Measurements from ENCODE around the gene EFR3B.
"Not testable (repeated sequence)": the region's sequence is repeated elsewhere in the genome, so short reads cannot be mapped to it uniquely, and the experiment has no call there.

EFR3B gene

GRCh38 chr2:25158096-25158852 is 116.4 kb downstream of the EFR3B start:
- DNase-seq, result no peak

DNA sequence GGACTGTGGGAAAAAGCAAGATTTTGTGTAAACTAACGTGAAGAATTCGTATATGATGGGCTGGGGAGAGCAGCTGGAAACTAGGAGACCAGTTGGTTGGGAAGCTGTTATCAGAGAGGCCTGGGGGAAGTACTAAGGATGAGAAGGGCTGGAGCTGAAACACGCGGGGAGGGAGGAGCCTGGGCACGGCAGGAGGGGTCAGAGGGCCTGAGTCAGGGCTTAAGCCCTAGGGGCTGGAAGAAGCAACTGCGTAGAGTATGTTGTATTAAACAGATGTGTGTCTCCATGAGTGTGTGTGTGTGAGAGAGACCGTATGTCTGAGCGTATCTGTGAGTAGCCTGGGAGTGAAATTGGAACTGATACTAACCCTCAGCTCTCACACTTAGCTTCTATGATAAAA is 118.1 kb downstream of the EFR3B start:
- no peak for DNase-seq

- no peak for DNase-seq
These were observed 118.5 kb downstream of the EFR3B start for GRCh38 chr2:25160376-25160775.

DNA sequence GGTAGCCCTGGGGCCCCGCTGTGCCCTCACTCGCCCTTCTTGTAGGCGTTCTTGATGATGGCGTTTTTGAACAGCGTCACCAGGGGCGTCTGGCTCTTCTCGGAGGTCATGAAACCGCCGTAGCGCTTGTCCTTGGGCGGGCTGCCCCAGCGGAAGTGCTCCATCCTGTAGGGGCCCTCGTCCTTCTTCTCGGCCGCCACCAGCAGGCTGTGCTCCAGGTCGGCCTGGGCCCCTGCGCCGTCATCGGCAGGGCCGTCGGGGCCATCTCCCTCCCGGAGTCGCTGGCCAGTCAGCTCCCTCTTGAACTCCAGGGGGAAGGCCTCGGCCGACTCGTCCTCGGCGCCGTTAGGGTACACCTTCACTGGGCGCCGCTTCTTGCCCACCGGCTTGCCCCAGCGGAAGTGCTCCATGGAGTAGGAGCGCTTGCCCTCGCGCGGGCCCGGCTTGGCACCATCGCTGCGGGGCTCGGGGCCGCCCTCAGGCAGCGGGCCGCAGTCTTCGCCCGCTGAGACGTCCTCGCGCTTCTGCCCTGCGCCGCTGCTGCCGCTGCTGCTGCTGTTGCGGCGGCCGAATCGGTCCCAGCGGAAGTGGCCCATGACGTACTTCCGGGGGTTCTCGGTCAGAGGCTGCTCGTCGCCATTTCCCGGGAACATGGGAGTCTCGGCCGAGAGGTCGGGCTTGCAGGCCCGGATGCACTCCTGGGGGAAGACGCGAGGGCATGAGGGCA is 119.3 kb downstream of the EFR3B start:
- peak; percentile 73 to 82 for DNase-seq

- not testable (repeated sequence) for DNase-seq
These were observed 120.2 kb downstream of the EFR3B start for GRCh38 chr2:25162061-25162460.

DNA sequence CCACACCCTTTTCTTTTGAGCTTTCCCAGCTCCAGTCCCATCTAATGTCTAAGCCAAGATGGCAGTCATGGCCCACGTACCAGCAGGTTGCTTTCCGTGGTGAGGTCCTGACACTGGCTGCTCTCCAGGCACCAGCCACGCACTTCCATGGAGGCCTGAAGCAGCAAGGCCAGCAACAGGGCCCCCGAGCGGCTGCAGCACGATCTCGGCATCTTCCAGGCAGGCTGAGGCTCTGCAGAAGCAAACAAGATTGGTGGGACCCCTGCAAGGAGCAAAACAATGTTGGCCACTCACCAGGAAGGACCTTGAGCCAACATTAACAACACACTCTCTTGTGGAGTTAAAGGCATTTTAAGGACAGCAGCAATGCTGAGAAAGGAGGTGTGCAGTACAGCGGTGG is 122.7 kb downstream of the EFR3B start:
- DNase-seq, result no peak

DNA sequence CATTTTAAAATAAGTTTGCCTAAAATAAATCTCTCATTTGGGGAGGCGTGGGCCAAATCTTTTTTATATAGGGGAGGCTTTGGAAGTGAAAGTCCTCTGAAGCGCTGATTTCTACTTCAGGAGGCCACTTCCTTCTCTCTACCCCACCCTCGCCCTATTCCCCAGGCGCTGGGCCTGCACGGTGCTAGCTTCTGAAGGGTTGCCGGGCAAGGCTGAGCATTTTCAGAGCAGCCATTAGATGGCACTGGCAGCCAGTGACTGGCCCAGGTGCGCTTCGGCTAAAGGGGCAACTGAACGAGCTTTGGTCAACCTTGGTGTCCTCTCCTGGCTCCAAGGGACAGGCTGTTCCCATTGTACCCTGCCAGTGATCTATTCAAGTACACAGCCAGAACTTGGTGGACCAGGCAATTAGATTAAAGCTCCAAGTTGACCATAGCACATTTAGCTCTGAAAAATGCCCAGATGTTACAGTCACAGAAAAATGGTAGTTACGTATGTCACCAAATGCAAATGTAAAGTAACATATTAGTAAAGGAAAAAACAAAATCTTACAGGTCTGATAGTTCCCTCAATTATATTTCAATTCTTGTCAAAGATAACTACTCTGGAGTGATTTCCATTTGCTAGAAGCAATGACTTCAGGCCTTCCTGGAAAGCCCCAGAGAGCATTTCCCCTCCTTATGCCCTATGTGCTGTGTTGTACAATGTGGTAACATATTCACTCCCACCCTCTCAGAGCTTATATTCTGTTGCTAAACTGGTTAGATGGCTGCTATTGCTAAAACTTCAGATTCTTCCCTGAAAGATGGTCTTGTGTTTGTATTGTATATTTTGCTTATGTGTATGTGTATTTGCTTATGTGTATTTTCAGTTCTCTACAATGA is 124.4 kb downstream of the EFR3B start:
- peak; percentile 32 to 47 for DNase-seq

- peak; percentile 31 to 32 for DNase-seq
These were observed 126.6 kb downstream of the EFR3B start, which contains the start of gene POMC for GRCh38 chr2:25168256-25169072. POMC (minus strand) TSS chr2:25168580; CDS start chr2:25164772, 3,808 bp downstream.

- no peak for DNase-seq
These were observed 127.2 kb downstream of the EFR3B start for GRCh38 chr2:25169073-25169470.

- no peak for DNase-seq
These were observed 129.0 kb downstream of the EFR3B start for GRCh38 chr2:25170888-25171287.

GRCh38 chr2:25173719-25174118 is 131.8 kb downstream of the EFR3B start:
- DNase-seq, result no peak

DNA sequence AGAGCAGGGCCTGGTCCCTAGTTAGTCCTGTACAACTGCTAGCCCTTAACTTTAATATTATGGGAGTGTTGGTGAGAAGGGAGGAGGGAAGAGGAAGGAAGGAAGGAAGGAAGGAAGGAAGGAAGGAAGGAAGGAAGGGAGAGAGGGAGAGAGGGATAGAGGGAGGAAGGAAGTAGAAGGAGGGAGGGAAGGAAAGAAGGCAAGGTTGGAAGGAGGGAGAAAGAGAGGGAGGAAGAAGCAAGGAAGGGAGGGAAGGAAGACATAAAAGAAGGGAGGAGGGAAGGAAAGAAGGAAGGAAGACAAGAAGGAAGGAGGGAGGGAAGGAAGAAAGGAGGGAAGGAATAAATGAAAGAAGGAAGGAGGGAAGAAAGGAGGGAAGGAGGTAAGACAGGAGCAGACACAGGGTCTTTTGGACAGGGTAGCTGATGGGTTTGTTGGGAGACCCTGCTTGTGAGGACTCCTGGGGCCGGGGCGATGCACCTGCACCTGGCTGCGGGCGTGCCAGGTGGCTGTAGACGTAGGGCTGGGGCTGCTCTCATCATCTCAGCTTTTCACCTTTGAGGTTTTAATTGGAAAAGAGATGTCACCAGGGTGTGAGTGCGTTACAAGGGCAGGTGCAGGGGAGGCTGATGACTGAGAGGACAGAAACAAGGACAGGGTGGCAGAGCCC is 132.5 kb downstream of the EFR3B start:
- DNase-seq, result no peak

GRCh38 chr2:25176138-25176537 is 134.3 kb downstream of the EFR3B start:
- DNase-seq, result no peak

DNA sequence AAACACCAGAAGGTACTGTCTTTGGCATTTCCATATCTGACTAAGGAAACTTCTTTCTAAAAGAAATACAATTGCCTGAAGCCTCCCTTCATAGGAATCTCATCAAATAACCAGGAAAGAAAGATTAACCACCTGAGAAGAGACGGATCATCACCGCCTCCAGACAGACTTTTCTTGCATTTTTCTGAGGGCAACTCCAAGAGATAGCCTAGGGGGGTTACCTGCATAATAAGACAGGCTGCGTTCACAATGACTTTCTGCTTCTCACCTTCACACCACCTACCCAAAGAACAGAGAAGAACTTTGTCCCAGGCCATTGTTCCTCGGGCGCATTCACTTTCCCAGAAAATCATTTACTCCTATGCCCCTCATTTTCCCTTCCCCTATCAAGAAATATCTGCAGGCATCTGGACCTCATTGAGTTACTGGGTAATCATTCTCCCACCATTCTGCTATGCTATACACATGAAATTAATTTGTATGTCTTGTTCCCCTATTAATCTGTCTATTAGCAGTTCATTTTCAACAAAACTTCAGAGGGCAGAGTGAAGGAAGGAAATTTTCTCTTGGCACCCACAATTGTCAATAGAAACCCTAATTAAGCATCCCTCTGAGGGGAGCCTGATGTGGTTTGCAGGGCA is 134.8 kb downstream of the EFR3B start:
- no peak for DNase-seq

DNA sequence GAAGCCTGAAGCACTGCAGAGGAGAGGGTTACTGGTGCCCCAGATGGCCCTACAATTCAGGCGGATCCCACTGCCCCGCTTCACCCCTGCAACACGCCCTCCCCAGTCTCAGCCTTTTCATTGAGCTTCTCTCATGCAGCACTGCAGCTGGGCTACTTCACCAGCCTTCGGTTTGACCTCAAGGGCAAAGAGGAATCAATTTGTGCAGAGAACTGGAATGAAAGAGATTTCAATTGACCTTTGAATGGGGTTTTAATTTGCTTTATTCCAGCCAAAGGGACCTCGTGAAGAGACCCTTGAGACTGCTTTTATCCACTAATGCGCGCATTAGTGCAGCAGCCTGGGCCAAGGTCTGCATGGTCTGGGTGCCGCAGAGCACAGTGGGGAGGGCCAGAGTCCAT is 135.3 kb downstream of the EFR3B start:
- no peak for DNase-seq

DNA sequence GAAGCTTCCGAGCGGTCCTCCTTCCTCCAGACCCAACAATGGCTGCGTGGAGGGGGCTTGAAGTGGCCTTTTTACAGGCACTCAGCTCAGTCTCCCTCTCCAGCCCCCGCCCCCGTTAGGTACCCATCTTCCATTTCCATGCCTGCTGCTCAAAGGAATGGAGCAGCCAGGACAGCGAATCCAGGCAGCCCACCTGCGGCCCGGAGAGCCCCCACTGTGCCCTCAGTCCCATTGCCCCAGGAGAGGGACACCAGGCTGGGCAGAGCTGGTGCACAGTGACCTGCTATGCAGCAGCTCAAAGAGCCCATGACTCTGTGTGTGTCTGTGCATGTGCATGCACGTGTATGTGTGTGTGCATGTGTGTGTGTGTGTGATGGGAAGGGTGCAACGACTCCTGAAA is 137.1 kb downstream of the EFR3B start:
- DNase-seq, result no peak

GRCh38 chr2:25184254-25184653 is 142.4 kb downstream of the EFR3B start:
- DNase-seq, result no peak

GRCh38 chr2:25187729-25188350 is 146.0 kb downstream of the EFR3B start:
- DNase-seq, result no peak

DNA sequence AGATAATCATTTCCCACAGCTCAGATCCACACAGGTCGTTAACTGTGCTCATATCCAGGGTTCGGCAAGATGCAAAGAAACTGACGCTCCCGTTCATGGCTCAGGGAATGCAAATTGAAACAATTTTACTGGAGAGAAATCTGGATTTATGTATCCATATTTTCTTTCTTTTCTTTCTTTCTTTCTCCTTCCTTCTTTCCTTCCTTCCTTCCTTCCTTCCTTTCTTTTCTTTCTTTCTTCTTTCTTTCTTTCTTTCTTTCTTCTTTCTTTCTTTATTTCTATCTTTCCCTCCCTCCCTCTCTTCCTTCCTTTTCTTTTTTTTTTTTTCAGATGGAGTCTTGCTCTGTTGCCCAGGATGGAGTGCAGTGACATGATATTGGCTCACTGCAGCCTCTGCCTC is 146.5 kb downstream of the EFR3B start:
- DNase-seq, result no peak

- no peak for DNase-seq
These were observed 148.7 kb downstream of the EFR3B start for GRCh38 chr2:25190536-25190935.

- no peak for DNase-seq
These were observed 152.8 kb downstream of the EFR3B start for GRCh38 chr2:25194576-25195122.
